Smooth muscle cell (in vitro differentiated cells): ENCODE measurements around the gene NFE2. TPM values are rescaled to one million over a fixed set of nuclear protein-coding genes. Genes with fewer than 3 reads are reported as not detected.

Experiments
- DNase-seq: peaks from one replicate; lab custom pipeline; 2025; ENCODE audit not compliant: unreplicated experiment; lab: John Stamatoyannopoulos, UW
- H2AFZ ChIP-seq: fragments of 200-600 bp; sonication (generic); 2 replicates; pipeline ENCODE4 v1.6.0; 2016; ENCODE audit warnings: antibody characterized with exemption, low read depth, mild to moderate bottlenecking
- H3F3A ChIP-seq: fragments of 200-600 bp; sonication (generic); 2 replicates; pipeline ENCODE4 v1.6.0; 2017; ENCODE audit warnings: antibody characterized with exemption, low read depth
- H3K27ac ChIP-seq: fragments of 200-600 bp; sonication (generic); 2 replicates; pipeline ENCODE4 v1.5.1; 2016; ENCODE audit warnings: low read depth, mild to moderate bottlenecking
- H3K27me3 ChIP-seq: fragments of 200-600 bp; sonication (generic); 2 replicates; pipeline ENCODE4 v1.6.1; 2016; ENCODE audit warnings: low read depth, mild to moderate bottlenecking
- H3K36me3 ChIP-seq: fragments of 200-600 bp; sonication (generic); 2 replicates; pipeline ENCODE4 v1.5.1; 2016; ENCODE audit warnings: low read depth
- H3K4me1 ChIP-seq: fragments of 200-600 bp; sonication (generic); 2 replicates; pipeline ENCODE4 v1.5.1; 2016; ENCODE audit warnings: low read depth
- H3K4me2 ChIP-seq: fragments of 200-600 bp; sonication (generic); 2 replicates; pipeline ENCODE4 v1.6.0; 2016; ENCODE audit warnings: mild to moderate bottlenecking
- H3K4me3 ChIP-seq: fragments of 200-600 bp; sonication (generic); 2 replicates; pipeline ENCODE4 v1.5.1; 2016; ENCODE audit warnings: mild to moderate bottlenecking
- H3K79me2 ChIP-seq: fragments of 200-600 bp; sonication (generic); 2 replicates; pipeline ENCODE4 v1.6.0; 2016; ENCODE audit warnings: low read depth, mild to moderate bottlenecking
- H3K9ac ChIP-seq: fragments of 200-600 bp; sonication (generic); 2 replicates; pipeline ENCODE4 v1.6.0; 2016; ENCODE audit warnings: low read depth
- H3K9me3 ChIP-seq: fragments of 200-600 bp; sonication (generic); replicated peaks from 2 replicates; pipeline ENCODE4 v1.5.1; 2016; ENCODE audit warnings: low read depth
- H4K20me1 ChIP-seq: fragments of 200-600 bp; sonication (generic); 2 replicates; pipeline ENCODE4 v1.6.0; 2016; ENCODE audit warnings: low read depth
- WGBS: methylation state at CpG from one replicate; pipeline ENCODE4 v1.1.7; 2016; ENCODE audit warnings: low lambda C conversion rate; 5-methylcytosine and 5-hydroxymethylcytosine counted together
- polyA plus RNA-seq: library from polyadenylated mRNA; unstranded; fragments of >200 nt; fragmentation: Nextera tagmentation; extraction: Ambion mirVana; gene quantifications from 2 replicates; pipeline ENCODE4 v1.2.1, GENCODE V29; 2016
- total RNA-seq: library from RNA; depleted of rRNA; stranded (reverse); fragments of >200 nt; gene quantifications from 2 replicates; pipeline ENCODE4 v1.2.3, GENCODE V29; 2014
- TF ChIP-seq, protein P1 (sequence below): fragments of 200-600 bp; sonication (generic); IDR thresholded peaks from 2 replicates; pipeline ENCODE4 v1.5.1; 2017; ENCODE audit warnings: borderline replicate concordance, mild to moderate bottlenecking, antibody characterized with exemption; ENCODE audit not compliant: insufficient read depth, poor library complexity, severe bottlenecking

Gene NFE2
- total and polyA plus RNA-seq, 2 experiments from 2014 or later, result 0.13 to 0.24 TPM

DNA sequence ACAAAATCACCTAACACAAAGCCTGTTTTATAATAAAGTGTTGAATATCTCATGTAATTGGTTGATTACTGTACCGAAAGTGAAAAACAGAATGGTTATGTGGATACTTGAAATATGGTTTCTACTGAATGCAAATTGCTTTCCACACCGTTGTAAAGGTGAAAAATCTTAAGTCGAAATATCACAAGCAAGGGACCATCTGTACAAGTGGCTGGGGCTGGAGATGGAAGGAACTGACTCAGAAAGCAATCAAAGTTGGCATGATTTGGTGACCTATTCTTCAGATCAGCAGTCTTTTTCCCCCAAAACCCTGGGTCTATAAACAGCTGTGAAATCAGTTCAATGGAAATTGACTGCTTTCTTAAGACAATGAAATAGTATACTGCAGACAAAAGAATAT, 24.4 kb downstream of the NFE2 start:
- WGBS, result over 99% methylated on average over 3 of the region's 3 CpGs
- Histone ChIP-seq H3K27me3 (no peaks in the 10 kb centered on the region), H3K9ac (no peak overlapping the region), H2AFZ (no peak overlapping the region), H3K9me3 (no peaks in the 10 kb centered on the region), H3K4me1 (peaks cover 12% of the 10 kb centered on the region), H3K36me3 (peaks cover 5% of the 10 kb centered on the region), H4K20me1 (peaks cover 7% of the 10 kb centered on the region), H3K79me2 (peaks cover 83% of the 10 kb centered on the region), H3F3A (peaks cover 4% of the 10 kb centered on the region), H3K4me2 (no peak overlapping the region), H3K4me3 (no peak overlapping the region), H3K27ac (no peak overlapping the region)
- TF ChIP-seq, protein P1, sequence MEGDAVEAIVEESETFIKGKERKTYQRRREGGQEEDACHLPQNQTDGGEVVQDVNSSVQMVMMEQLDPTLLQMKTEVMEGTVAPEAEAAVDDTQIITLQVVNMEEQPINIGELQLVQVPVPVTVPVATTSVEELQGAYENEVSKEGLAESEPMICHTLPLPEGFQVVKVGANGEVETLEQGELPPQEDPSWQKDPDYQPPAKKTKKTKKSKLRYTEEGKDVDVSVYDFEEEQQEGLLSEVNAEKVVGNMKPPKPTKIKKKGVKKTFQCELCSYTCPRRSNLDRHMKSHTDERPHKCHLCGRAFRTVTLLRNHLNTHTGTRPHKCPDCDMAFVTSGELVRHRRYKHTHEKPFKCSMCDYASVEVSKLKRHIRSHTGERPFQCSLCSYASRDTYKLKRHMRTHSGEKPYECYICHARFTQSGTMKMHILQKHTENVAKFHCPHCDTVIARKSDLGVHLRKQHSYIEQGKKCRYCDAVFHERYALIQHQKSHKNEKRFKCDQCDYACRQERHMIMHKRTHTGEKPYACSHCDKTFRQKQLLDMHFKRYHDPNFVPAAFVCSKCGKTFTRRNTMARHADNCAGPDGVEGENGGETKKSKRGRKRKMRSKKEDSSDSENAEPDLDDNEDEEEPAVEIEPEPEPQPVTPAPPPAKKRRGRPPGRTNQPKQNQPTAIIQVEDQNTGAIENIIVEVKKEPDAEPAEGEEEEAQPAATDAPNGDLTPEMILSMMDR, result no peak
- no peak for DNase-seq

GRCh38 chr12:54273981-54274380, 26.8 kb downstream of the NFE2 start:
- TF ChIP-seq, protein P1, result no peak
- no peak for DNase-seq
- H4K20me1 ChIP-seq, result no peaks in the 10 kb centered on the region
- peaks cover 2% of the 10 kb centered on the region for H3F3A ChIP-seq
- peaks cover 5% of the 10 kb centered on the region for H3K36me3 ChIP-seq
- no peaks in the 10 kb centered on the region for H3K9me3 ChIP-seq
- peaks cover 81% of the 10 kb centered on the region for H3K79me2 ChIP-seq
- no peaks in the 10 kb centered on the region for H3K27me3 ChIP-seq
- no peak overlapping the region for H3K4me3 ChIP-seq
- no peak overlapping the region for H2AFZ ChIP-seq
- no peak overlapping the region for H3K9ac ChIP-seq
- H3K27ac ChIP-seq, result no peak overlapping the region
- H3K4me2 ChIP-seq, result no peak overlapping the region
- peaks cover 12% of the 10 kb centered on the region for H3K4me1 ChIP-seq
- 85% methylated on average over 2 of the region's 2 CpGs for WGBS

- Histone ChIP-seq H3K9me3 (no peaks in the 10 kb centered on the region), H3K27me3 (no peaks in the 10 kb centered on the region), H3K79me2 (peaks cover 70% of the 10 kb centered on the region), H3K36me3 (peaks cover 5% of the 10 kb centered on the region), H3F3A (peaks cover 1% of the 10 kb centered on the region), H3K9ac (no peak overlapping the region), H4K20me1 (no peaks in the 10 kb centered on the region), H3K4me1 (no peaks in the 10 kb centered on the region), H3K4me2 (no peak overlapping the region), H3K27ac (no peak overlapping the region), H2AFZ (no peak overlapping the region), H3K4me3 (no peak overlapping the region)
- 92% methylated on average over 1 of the region's 1 CpG for WGBS
- TF ChIP-seq, protein P1, result no peak
- no peak for DNase-seq
Measured at GRCh38 chr12:54272214-54272613, 28.6 kb downstream of the NFE2 start.

DNA sequence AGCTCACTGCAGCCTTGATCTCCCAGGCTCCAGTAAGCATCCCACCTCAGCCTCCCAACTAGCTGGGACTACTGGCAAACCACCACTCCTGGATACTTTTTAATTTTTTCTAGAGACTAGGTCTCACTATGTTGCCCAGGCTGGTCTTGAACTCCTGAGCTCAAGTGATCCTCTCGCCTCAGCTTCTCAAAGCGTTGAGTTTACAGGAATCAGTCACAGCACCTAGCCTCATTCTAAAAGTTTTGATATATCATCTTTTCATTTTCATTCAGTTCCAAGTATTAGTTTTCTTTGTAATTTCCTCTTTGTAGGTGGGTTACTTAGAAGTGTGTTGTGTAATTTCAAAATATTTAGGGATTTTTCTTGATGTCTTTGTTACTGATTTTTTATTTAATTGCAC, 30.5 kb downstream of the NFE2 start:
- H3K9me3 ChIP-seq, result no peaks in the 10 kb centered on the region

More for the DNA sequence above, 30.5 kb downstream of the NFE2 start:
- Histone ChIP-seq H3K4me3 (no peak overlapping the region), H3K9ac (no peak overlapping the region), H3K27ac (no peak overlapping the region), H3K36me3 (peaks cover 5% of the 10 kb centered on the region), H3K27me3 (no peaks in the 10 kb centered on the region), H4K20me1 (no peaks in the 10 kb centered on the region), H3F3A (peaks cover 7% of the 10 kb centered on the region), H3K4me2 (no peak overlapping the region), H2AFZ (no peak overlapping the region), H3K4me1 (no peaks in the 10 kb centered on the region), H3K79me2 (peaks cover 64% of the 10 kb centered on the region)
- TF ChIP-seq, protein P1, result no peak
- no peak for DNase-seq
- WGBS, result 91% methylated on average over 2 of the region's 2 CpGs
